Adrenal gland (tissue), 5 donors: ENCODE results near the gene ATP13A4.

Source experiments
- CTCF ChIP-seq, 6 experiments: fragments of 450-650 bp in 4 of 6; fragments of 200-600 bp in 2 of 6; sonication (generic) in 1 of 6; IDR thresholded peaks; 1 replicate in 5 of 6; 2 replicates in 1 of 6; pipeline versions ENCODE4 v1.5.1 to v1.8.0; 2016 to 2021; ENCODE audit warnings: antibody characterized with exemption in 6 of 6, mild to moderate bottlenecking in 2 of 6, moderate library complexity in 1 of 6
- POLR2A ChIP-seq, 2 donors: fragments of 450-650 bp; IDR thresholded peaks; one replicate each; pipeline ENCODE4 v1.6.1; 2017; ENCODE audit warnings: antibody characterized with exemption in 2 of 2, mild to moderate bottlenecking in 2 of 2, moderate library complexity in 1 of 2
- donor health status: DM: no; HTN: no; CAD: no.

- TF ChIP-seq CTCF (IDR thresholded peaks at IDR 0.05) (no peak), POLR2A (IDR thresholded peaks at IDR 0.05) (no peak)
These were observed 1.1 kb downstream of the ATP13A4 start for GRCh38 chr3:193553586-193553985.
